Measurements from ENCODE around the gene ABLIM2.

DNA sequence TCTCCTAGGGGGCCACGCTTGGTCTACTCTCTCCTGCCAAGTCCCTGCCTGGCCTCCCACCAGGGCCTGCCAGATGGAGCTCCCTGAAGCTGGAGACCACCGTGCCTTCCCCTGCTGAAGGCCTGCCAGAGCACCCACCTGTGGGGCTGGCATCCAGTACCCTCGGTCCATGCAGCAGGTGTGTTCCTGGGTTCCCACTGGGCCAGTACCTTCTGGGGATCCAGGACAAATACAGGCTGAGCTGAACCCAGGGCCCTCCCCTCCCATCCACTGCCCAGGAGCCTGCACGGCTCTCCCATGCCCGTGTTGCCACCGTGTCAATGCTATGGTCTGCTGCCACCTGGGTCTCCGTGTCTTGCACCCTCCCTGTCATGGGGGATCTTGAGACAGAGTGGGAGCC lies 68.8 kb downstream of the ABLIM2 start:
- TF ChIP-seq, protein P1, sequence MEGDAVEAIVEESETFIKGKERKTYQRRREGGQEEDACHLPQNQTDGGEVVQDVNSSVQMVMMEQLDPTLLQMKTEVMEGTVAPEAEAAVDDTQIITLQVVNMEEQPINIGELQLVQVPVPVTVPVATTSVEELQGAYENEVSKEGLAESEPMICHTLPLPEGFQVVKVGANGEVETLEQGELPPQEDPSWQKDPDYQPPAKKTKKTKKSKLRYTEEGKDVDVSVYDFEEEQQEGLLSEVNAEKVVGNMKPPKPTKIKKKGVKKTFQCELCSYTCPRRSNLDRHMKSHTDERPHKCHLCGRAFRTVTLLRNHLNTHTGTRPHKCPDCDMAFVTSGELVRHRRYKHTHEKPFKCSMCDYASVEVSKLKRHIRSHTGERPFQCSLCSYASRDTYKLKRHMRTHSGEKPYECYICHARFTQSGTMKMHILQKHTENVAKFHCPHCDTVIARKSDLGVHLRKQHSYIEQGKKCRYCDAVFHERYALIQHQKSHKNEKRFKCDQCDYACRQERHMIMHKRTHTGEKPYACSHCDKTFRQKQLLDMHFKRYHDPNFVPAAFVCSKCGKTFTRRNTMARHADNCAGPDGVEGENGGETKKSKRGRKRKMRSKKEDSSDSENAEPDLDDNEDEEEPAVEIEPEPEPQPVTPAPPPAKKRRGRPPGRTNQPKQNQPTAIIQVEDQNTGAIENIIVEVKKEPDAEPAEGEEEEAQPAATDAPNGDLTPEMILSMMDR (IDR thresholded peaks at IDR 0.05; ENCODE audit: low read length): no peak
- TF ChIP-seq EZH2 (optimal IDR thresholded peaks at IDR 0.05; ENCODE audit: low read depth, low read length): no peak
